ENCODE data around the gene LAMP5.
A peak's percentile ranks its signal among the peaks of the same experiment; 100 is the strongest.

The LAMP5 gene

GRCh38 chr20:9515214-9515585 is 810 bp downstream of the LAMP5 start:
- Histone ChIP-seq H3K27me3 (ENCODE audit: control insufficient read depth, insufficient read depth, low read length) (peaks cover 99% of the 10 kb centered on the region), H3K9ac (ENCODE audit: low read depth, low read length) (no peak overlapping the region), H3K36me3 (ENCODE audit: control insufficient read depth, insufficient read depth, low read length) (no peaks in the 10 kb centered on the region), H3K4me3 (ENCODE audit: low read depth, low read length) (peak overlapping the region; percentile 64), H3K9me3 (ENCODE audit: control insufficient read depth, insufficient read depth, low read length) (no peaks in the 10 kb centered on the region), H3K27ac (ENCODE audit: low read depth, low read length) (no peak overlapping the region), H3K4me1 (ENCODE audit: control insufficient read depth, insufficient read depth, low read length) (peaks cover 41% of the 10 kb centered on the region)

- peaks cover 47% of the 10 kb centered on the region for H3K4me1 ChIP-seq (ENCODE audit: control insufficient read depth, insufficient read depth, low read length)
- no peaks in the 10 kb centered on the region for H3K36me3 ChIP-seq (ENCODE audit: control insufficient read depth, insufficient read depth, low read length)
- no peaks in the 10 kb centered on the region for H3K9me3 ChIP-seq (ENCODE audit: control insufficient read depth, insufficient read depth, low read length)
- H3K4me3 ChIP-seq (ENCODE audit: low read depth, low read length) = peak overlapping the region; percentile 64
- H3K27ac ChIP-seq (ENCODE audit: low read depth, low read length) = no peak overlapping the region
- H3K27me3 ChIP-seq (ENCODE audit: control insufficient read depth, insufficient read depth, low read length) = peaks cover 99% of the 10 kb centered on the region
- no peak overlapping the region for H3K9ac ChIP-seq (ENCODE audit: low read depth, low read length)
Measured at GRCh38 chr20:9515741-9516233, 1.4 kb downstream of the LAMP5 start.

- Histone ChIP-seq H3K9me3 (ENCODE audit: control insufficient read depth, insufficient read depth, low read length) (no peaks in the 10 kb centered on the region), H3K9ac (ENCODE audit: low read depth, low read length) (no peak overlapping the region), H3K36me3 (ENCODE audit: control insufficient read depth, insufficient read depth, low read length) (no peaks in the 10 kb centered on the region), H3K4me1 (ENCODE audit: control insufficient read depth, insufficient read depth, low read length) (peaks cover 52% of the 10 kb centered on the region), H3K27me3 (ENCODE audit: control insufficient read depth, insufficient read depth, low read length) (peaks cover 99% of the 10 kb centered on the region), H3K27ac (ENCODE audit: low read depth, low read length) (no peak overlapping the region), H3K4me3 (ENCODE audit: low read depth, low read length) (peak overlapping the region; percentile 64)
Measured at GRCh38 chr20:9516234-9516871, 2.0 kb downstream of the LAMP5 start.

GRCh38 chr20:9517297-9518162 is 3.1 kb downstream of the LAMP5 start:
- H3K27ac ChIP-seq (ENCODE audit: low read depth, low read length) = no peak overlapping the region
- H3K4me3 ChIP-seq (ENCODE audit: low read depth, low read length) = no peak overlapping the region
- no peak overlapping the region for H3K9ac ChIP-seq (ENCODE audit: low read depth, low read length)
- H3K4me1 ChIP-seq (ENCODE audit: control insufficient read depth, insufficient read depth, low read length) = peaks cover 57% of the 10 kb centered on the region
- H3K36me3 ChIP-seq (ENCODE audit: control insufficient read depth, insufficient read depth, low read length) = no peaks in the 10 kb centered on the region
- no peaks in the 10 kb centered on the region for H3K9me3 ChIP-seq (ENCODE audit: control insufficient read depth, insufficient read depth, low read length)
- peaks cover 89% of the 10 kb centered on the region for H3K27me3 ChIP-seq (ENCODE audit: control insufficient read depth, insufficient read depth, low read length)

GRCh38 chr20:9518576-9519175 is 4.3 kb downstream of the LAMP5 start:
- H3K27me3 ChIP-seq (ENCODE audit: control insufficient read depth, insufficient read depth, low read length) = peaks cover 78% of the 10 kb centered on the region
- peaks cover 55% of the 10 kb centered on the region for H3K4me1 ChIP-seq (ENCODE audit: control insufficient read depth, insufficient read depth, low read length)
- H3K27ac ChIP-seq (ENCODE audit: low read depth, low read length) = no peak overlapping the region

GRCh38 chr20:9520086-9520485 is 5.7 kb downstream of the LAMP5 start:
- Histone ChIP-seq H3K9ac (ENCODE audit: low read depth, low read length) (no peak overlapping the region), H3K36me3 (ENCODE audit: control insufficient read depth, insufficient read depth, low read length) (no peaks in the 10 kb centered on the region), H3K4me3 (ENCODE audit: low read depth, low read length) (no peak overlapping the region), H3K4me1 (ENCODE audit: control insufficient read depth, insufficient read depth, low read length) (peaks cover 51% of the 10 kb centered on the region), H3K27ac (ENCODE audit: low read depth, low read length) (no peak overlapping the region), H3K27me3 (ENCODE audit: control insufficient read depth, insufficient read depth, low read length) (peaks cover 64% of the 10 kb centered on the region), H3K9me3 (ENCODE audit: control insufficient read depth, insufficient read depth, low read length) (no peaks in the 10 kb centered on the region)

More at GRCh38 chr20:9518576-9519175, 4.3 kb downstream of the LAMP5 start:
- no peak overlapping the region for H3K9ac ChIP-seq (ENCODE audit: low read depth, low read length)
- no peaks in the 10 kb centered on the region for H3K9me3 ChIP-seq (ENCODE audit: control insufficient read depth, insufficient read depth, low read length)
- H3K4me3 ChIP-seq (ENCODE audit: low read depth, low read length) = no peak overlapping the region
- H3K36me3 ChIP-seq (ENCODE audit: control insufficient read depth, insufficient read depth, low read length) = no peaks in the 10 kb centered on the region

- Histone ChIP-seq H3K9ac (ENCODE audit: low read depth, low read length) (no peak overlapping the region), H3K9me3 (ENCODE audit: control insufficient read depth, insufficient read depth, low read length) (no peaks in the 10 kb centered on the region), H3K4me3 (ENCODE audit: low read depth, low read length) (no peak overlapping the region), H3K27me3 (ENCODE audit: control insufficient read depth, insufficient read depth, low read length) (peaks cover 28% of the 10 kb centered on the region), H3K4me1 (ENCODE audit: control insufficient read depth, insufficient read depth, low read length) (peaks cover 30% of the 10 kb centered on the region), H3K36me3 (ENCODE audit: control insufficient read depth, insufficient read depth, low read length) (no peaks in the 10 kb centered on the region), H3K27ac (ENCODE audit: low read depth, low read length) (no peak overlapping the region)
Measured at GRCh38 chr20:9523636-9524035, 9.2 kb downstream of the LAMP5 start.

DNA sequence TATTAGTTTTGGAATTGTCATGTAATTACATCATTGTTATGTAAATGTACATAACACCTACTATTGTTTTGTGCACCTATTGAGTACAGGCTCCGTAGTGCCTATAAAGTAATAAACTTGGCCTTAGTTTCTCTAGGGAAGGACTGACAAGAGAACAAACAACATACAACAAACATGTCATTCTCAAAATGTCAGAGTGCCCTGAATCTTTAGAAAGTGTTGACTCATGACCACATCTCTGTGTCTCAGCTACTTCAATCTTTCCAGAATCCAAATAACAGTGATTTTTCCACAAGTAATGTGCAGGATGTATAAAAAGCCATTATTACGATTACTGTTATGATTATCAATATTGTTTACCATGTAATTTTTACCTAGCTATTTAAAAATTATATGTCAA is 17.2 kb downstream of the LAMP5 start:
- Histone ChIP-seq H3K9me3 (ENCODE audit: control insufficient read depth, insufficient read depth, low read length) (no peaks in the 10 kb centered on the region), H3K9ac (ENCODE audit: low read depth, low read length) (no peak overlapping the region), H3K4me1 (ENCODE audit: control insufficient read depth, insufficient read depth, low read length) (peaks cover 21% of the 10 kb centered on the region), H3K27me3 (ENCODE audit: control insufficient read depth, insufficient read depth, low read length) (no peaks in the 10 kb centered on the region; the same call in 1 of the 2 replicates), H3K36me3 (ENCODE audit: control insufficient read depth, insufficient read depth, low read length) (no peaks in the 10 kb centered on the region), H3K27ac (ENCODE audit: low read depth, low read length) (no peak overlapping the region), H3K4me3 (ENCODE audit: low read depth, low read length) (no peak overlapping the region)

- Histone ChIP-seq H3K27ac (ENCODE audit: low read depth, low read length) (no peak overlapping the region), H3K9me3 (ENCODE audit: control insufficient read depth, insufficient read depth, low read length) (no peaks in the 10 kb centered on the region), H3K36me3 (ENCODE audit: control insufficient read depth, insufficient read depth, low read length) (no peaks in the 10 kb centered on the region), H3K27me3 (ENCODE audit: control insufficient read depth, insufficient read depth, low read length) (no peaks in the 10 kb centered on the region; the same call in 1 of the 2 replicates), H3K9ac (ENCODE audit: low read depth, low read length) (no peak overlapping the region), H3K4me3 (ENCODE audit: low read depth, low read length) (no peak overlapping the region), H3K4me1 (ENCODE audit: control insufficient read depth, insufficient read depth, low read length) (peaks cover 21% of the 10 kb centered on the region)
Measured at GRCh38 chr20:9532069-9532838, 17.9 kb downstream of the LAMP5 start.

DNA sequence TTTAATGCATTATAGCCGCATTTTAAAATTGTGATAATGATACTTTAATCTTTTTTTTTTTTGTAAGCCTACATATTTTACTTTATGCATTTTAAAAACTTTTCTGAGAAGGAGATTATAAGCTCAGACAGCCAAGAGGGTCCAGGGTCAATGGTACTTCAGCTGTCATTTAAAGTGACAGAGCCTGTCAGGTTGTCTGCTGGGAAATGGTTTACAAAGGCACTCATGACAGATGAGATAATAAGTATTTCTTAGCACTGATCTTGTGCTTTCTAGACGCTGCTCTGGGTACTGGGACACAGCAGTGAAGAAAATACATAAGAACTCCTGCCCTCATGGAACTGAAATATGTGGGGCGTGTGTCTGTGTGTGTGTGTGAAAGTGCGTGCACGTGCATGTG is 19.6 kb downstream of the LAMP5 start:
- Histone ChIP-seq H3K36me3 (ENCODE audit: control insufficient read depth, insufficient read depth, low read length) (no peaks in the 10 kb centered on the region), H3K9me3 (ENCODE audit: control insufficient read depth, insufficient read depth, low read length) (no peaks in the 10 kb centered on the region), H3K27ac (ENCODE audit: low read depth, low read length) (no peak overlapping the region), H3K9ac (ENCODE audit: low read depth, low read length) (no peak overlapping the region), H3K4me1 (ENCODE audit: control insufficient read depth, insufficient read depth, low read length) (peaks cover 21% of the 10 kb centered on the region), H3K4me3 (ENCODE audit: low read depth, low read length) (no peak overlapping the region), H3K27me3 (ENCODE audit: control insufficient read depth, insufficient read depth, low read length) (no peaks in the 10 kb centered on the region; the same call in 1 of the 2 replicates)
